SK-MEL-5 (cell line): Measurements from ENCODE around the gene MIOX. TPM values are rescaled to one million over a fixed set of nuclear protein-coding genes. Genes with fewer than 3 reads are reported as not detected.
A peak's percentile ranks its signal among the peaks of the same experiment; 100 is the strongest.

Experiments
- DNase-seq: peaks from one replicate; pipeline ENCODE4 v3.0.0-alpha.2; 2016; ENCODE audit warnings: low read depth, low spot score
- in situ Hi-C: cut with HindIII; loops from 2 replicates; pipeline ENCODE4 v1.10.0; 2016; ENCODE audit warnings: low sequenced_read_pairs, high pct_unique_total_duplicates, low pct_unique_long_range_greater_than_20kb
- total RNA-seq: library from RNA; depleted of rRNA; stranded (reverse); fragments of >200 nt; shearing (Covaris generic); gene quantifications from 2 replicates; pipeline ENCODE4 v1.2.3, GENCODE V29; 2014

Gene MIOX
- total RNA-seq, 1 experiment from 2014 or later = not detected

GRCh38 chr22:50483106-50483505, 3.6 kb upstream of the MIOX start:
- in situ Hi-C loops = no loop called here

GRCh38 chr22:50483556-50483955, 3.1 kb upstream of the MIOX start:
- no peak for DNase-seq
- in situ Hi-C loops = no loop called here

More at GRCh38 chr22:50483106-50483505, 3.6 kb upstream of the MIOX start:
- DNase-seq = no peak

GRCh38 chr22:50483977-50484853, 2.4 kb upstream of the MIOX start:
- DNase-seq = no peak
- in situ Hi-C loops = no loop called here

- in situ Hi-C loops = no loop called here
These were observed 1.2 kb upstream of the MIOX start for GRCh38 chr22:50485221-50486131.

GRCh38 chr22:50487290-50488005, 789 bp downstream of the MIOX start:
- DNase-seq = no peak
- in situ Hi-C loops = no loop called here

More at GRCh38 chr22:50485221-50486131, 1.2 kb upstream of the MIOX start:
- DNase-seq = no peak

- DNase-seq = no peak
- in situ Hi-C loops = no loop called here
These were observed 1.5 kb downstream of the MIOX start for GRCh38 chr22:50488006-50488677.

- no peak for DNase-seq
- in situ Hi-C loops = no loop called here
These were observed 2.2 kb downstream of the MIOX start for GRCh38 chr22:50488886-50489285.

- in situ Hi-C loops = no loop called here
- no peak for DNase-seq
These were observed 2.9 kb downstream of the MIOX start for GRCh38 chr22:50489363-50490243.

- in situ Hi-C loops = no loop called here
These were observed 4.1 kb downstream of the MIOX start for GRCh38 chr22:50490531-50491308.

GRCh38 chr22:50497093-50497492, 10.4 kb downstream of the MIOX start:
- in situ Hi-C loops = no loop called here
- no peak for DNase-seq

More at GRCh38 chr22:50490531-50491308, 4.1 kb downstream of the MIOX start:
- DNase-seq = no peak

- in situ Hi-C loops = no loop called here
These were observed 11.7 kb downstream of the MIOX start for GRCh38 chr22:50498322-50498890.

GRCh38 chr22:50500452-50500851, 13.8 kb downstream of the MIOX start:
- DNase-seq = no peak
- in situ Hi-C loops = no loop called here

More at GRCh38 chr22:50498322-50498890, 11.7 kb downstream of the MIOX start:
- peak; percentile 92 for DNase-seq

- no peak for DNase-seq
- in situ Hi-C loops = no loop called here
These were observed 15.4 kb downstream of the MIOX start for GRCh38 chr22:50502096-50502495.

- in situ Hi-C loops = no loop called here
- peak; percentile 93 for DNase-seq
These were observed 16.2 kb downstream of the MIOX start for GRCh38 chr22:50502628-50503474.
